ENCODE data around the gene CDCA7L. TPM values are rescaled to one million over a fixed set of nuclear protein-coding genes. Genes with fewer than 3 reads are reported as not detected.

Gene CDCA7L
- total RNA-seq, 2 experiments from 2014 or later = 123 to 128 TPM

- peaks cover 13% of the 10 kb centered on the region for H3K4me1 Mint-ChIP-seq
- peaks cover 16% of the 10 kb centered on the region for H3K9me3 Mint-ChIP-seq
- DNase-seq = no peak
- H3K27ac Mint-ChIP-seq = no peak overlapping the region
- no peaks in the 10 kb centered on the region for H3K27me3 Mint-ChIP-seq
- H3K4me3 Mint-ChIP-seq = no peak overlapping the region
- peaks cover 62% of the 10 kb centered on the region for H3K36me3 Mint-ChIP-seq
Measured at GRCh38 chr7:21927693-21928092, 18.0 kb downstream of the CDCA7L start.

GRCh38 chr7:21926448-21926847, 19.3 kb downstream of the CDCA7L start:
- no peak for DNase-seq
- Mint-ChIP-seq H3K27me3 (no peaks in the 10 kb centered on the region), H3K4me1 (peaks cover 20% of the 10 kb centered on the region), H3K4me3 (no peak overlapping the region), H3K36me3 (peaks cover 50% of the 10 kb centered on the region), H3K9me3 (peaks cover 15% of the 10 kb centered on the region), H3K27ac (no peak overlapping the region)

- H3K9me3 Mint-ChIP-seq = peaks cover 2% of the 10 kb centered on the region
- no peak for DNase-seq
- H3K27me3 Mint-ChIP-seq = no peaks in the 10 kb centered on the region
- H3K27ac Mint-ChIP-seq = no peak overlapping the region
- H3K4me3 Mint-ChIP-seq = no peak overlapping the region
- peaks cover 14% of the 10 kb centered on the region for H3K4me1 Mint-ChIP-seq
- peaks cover 29% of the 10 kb centered on the region for H3K36me3 Mint-ChIP-seq
Measured at GRCh38 chr7:21923658-21924057, 22.0 kb downstream of the CDCA7L start.

- Mint-ChIP-seq H3K9me3 (peaks cover 2% of the 10 kb centered on the region), H3K27me3 (no peaks in the 10 kb centered on the region), H3K36me3 (peaks cover 23% of the 10 kb centered on the region), H3K4me1 (peaks cover 14% of the 10 kb centered on the region), H3K4me3 (no peak overlapping the region), H3K27ac (no peak overlapping the region)
- DNase-seq = no peak
Measured at GRCh38 chr7:21922605-21923004, 23.1 kb downstream of the CDCA7L start.

GRCh38 chr7:21920936-21921335, 24.8 kb downstream of the CDCA7L start:
- Mint-ChIP-seq H3K4me1 (peaks cover 14% of the 10 kb centered on the region), H3K36me3 (peaks cover 25% of the 10 kb centered on the region), H3K27me3 (no peaks in the 10 kb centered on the region), H3K4me3 (no peak overlapping the region), H3K27ac (no peak overlapping the region), H3K9me3 (no peaks in the 10 kb centered on the region)
- DNase-seq = no peak

- Mint-ChIP-seq H3K4me3 (no peak overlapping the region), H3K36me3 (peaks cover 39% of the 10 kb centered on the region), H3K27ac (no peak overlapping the region), H3K4me1 (peaks cover 11% of the 10 kb centered on the region), H3K9me3 (no peaks in the 10 kb centered on the region), H3K27me3 (no peaks in the 10 kb centered on the region)
- no peak for DNase-seq
Measured at GRCh38 chr7:21918216-21918615, 27.5 kb downstream of the CDCA7L start.

GRCh38 chr7:21916629-21917028, 29.1 kb downstream of the CDCA7L start:
- DNase-seq = no peak
- Mint-ChIP-seq H3K4me3 (no peak overlapping the region), H3K36me3 (peaks cover 45% of the 10 kb centered on the region), H3K27me3 (no peaks in the 10 kb centered on the region), H3K9me3 (no peaks in the 10 kb centered on the region), H3K4me1 (peaks cover 6% of the 10 kb centered on the region), H3K27ac (no peak overlapping the region)

GRCh38 chr7:21916176-21916575, 29.5 kb downstream of the CDCA7L start:
- DNase-seq = no peak
- no peaks in the 10 kb centered on the region for H3K27me3 Mint-ChIP-seq
- H3K4me3 Mint-ChIP-seq = no peak overlapping the region
- no peaks in the 10 kb centered on the region for H3K9me3 Mint-ChIP-seq
- H3K4me1 Mint-ChIP-seq = peaks cover 3% of the 10 kb centered on the region
- H3K36me3 Mint-ChIP-seq = peaks cover 45% of the 10 kb centered on the region
- no peak overlapping the region for H3K27ac Mint-ChIP-seq

- DNase-seq = no peak
- Mint-ChIP-seq H3K27ac (no peak overlapping the region), H3K36me3 (peaks cover 45% of the 10 kb centered on the region), H3K4me1 (no peaks in the 10 kb centered on the region), H3K9me3 (no peaks in the 10 kb centered on the region), H3K4me3 (no peak overlapping the region), H3K27me3 (no peaks in the 10 kb centered on the region)
Measured at GRCh38 chr7:21915140-21915539, 30.6 kb downstream of the CDCA7L start.

GRCh38 chr7:21914671-21915070, 31.0 kb downstream of the CDCA7L start:
- Mint-ChIP-seq H3K27me3 (no peaks in the 10 kb centered on the region), H3K9me3 (no peaks in the 10 kb centered on the region), H3K36me3 (peaks cover 44% of the 10 kb centered on the region), H3K4me3 (no peak overlapping the region), H3K27ac (no peak overlapping the region), H3K4me1 (no peaks in the 10 kb centered on the region)
- DNase-seq = no peak

GRCh38 chr7:21912931-21913780, 32.5 kb downstream of the CDCA7L start:
- H3K27ac Mint-ChIP-seq = no peak overlapping the region

GRCh38 chr7:21912305-21912704, 33.4 kb downstream of the CDCA7L start:
- peaks cover 48% of the 10 kb centered on the region for H3K36me3 Mint-ChIP-seq
- no peak overlapping the region for H3K27ac Mint-ChIP-seq
- H3K4me1 Mint-ChIP-seq = no peaks in the 10 kb centered on the region
- H3K9me3 Mint-ChIP-seq = no peaks in the 10 kb centered on the region
- DNase-seq = no peak
- H3K27me3 Mint-ChIP-seq = no peaks in the 10 kb centered on the region
- H3K4me3 Mint-ChIP-seq = no peak overlapping the region

More at GRCh38 chr7:21912931-21913780, 32.5 kb downstream of the CDCA7L start:
- Mint-ChIP-seq H3K4me1 (no peaks in the 10 kb centered on the region), H3K27me3 (no peaks in the 10 kb centered on the region), H3K36me3 (peaks cover 46% of the 10 kb centered on the region), H3K9me3 (no peaks in the 10 kb centered on the region), H3K4me3 (no peak overlapping the region)
- no peak for DNase-seq

GRCh38 chr7:21911341-21911875, 34.3 kb downstream of the CDCA7L start:
- H3K27me3 Mint-ChIP-seq = no peaks in the 10 kb centered on the region
- H3K4me3 Mint-ChIP-seq = no peak overlapping the region
- H3K27ac Mint-ChIP-seq = no peak overlapping the region
- H3K9me3 Mint-ChIP-seq = no peaks in the 10 kb centered on the region
- no peaks in the 10 kb centered on the region for H3K4me1 Mint-ChIP-seq
- peaks cover 43% of the 10 kb centered on the region for H3K36me3 Mint-ChIP-seq
- no peak for DNase-seq

- no peak overlapping the region for H3K4me3 Mint-ChIP-seq
- no peak for DNase-seq
- no peaks in the 10 kb centered on the region for H3K9me3 Mint-ChIP-seq
- no peak overlapping the region for H3K27ac Mint-ChIP-seq
- no peaks in the 10 kb centered on the region for H3K27me3 Mint-ChIP-seq
- peaks cover 42% of the 10 kb centered on the region for H3K36me3 Mint-ChIP-seq
- no peaks in the 10 kb centered on the region for H3K4me1 Mint-ChIP-seq
Measured at GRCh38 chr7:21910253-21910652, 35.4 kb downstream of the CDCA7L start.

- Mint-ChIP-seq H3K27ac (no peak overlapping the region), H3K27me3 (no peaks in the 10 kb centered on the region), H3K4me3 (no peak overlapping the region), H3K4me1 (no peaks in the 10 kb centered on the region), H3K36me3 (peaks cover 37% of the 10 kb centered on the region), H3K9me3 (no peaks in the 10 kb centered on the region)
- DNase-seq = no peak
Measured at GRCh38 chr7:21908746-21909145, 37.0 kb downstream of the CDCA7L start.
